ENCODE measurements around the gene NEO1.
A peak's percentile ranks its signal among the peaks of the same experiment; 100 is the strongest.

Gene NEO1

DNA sequence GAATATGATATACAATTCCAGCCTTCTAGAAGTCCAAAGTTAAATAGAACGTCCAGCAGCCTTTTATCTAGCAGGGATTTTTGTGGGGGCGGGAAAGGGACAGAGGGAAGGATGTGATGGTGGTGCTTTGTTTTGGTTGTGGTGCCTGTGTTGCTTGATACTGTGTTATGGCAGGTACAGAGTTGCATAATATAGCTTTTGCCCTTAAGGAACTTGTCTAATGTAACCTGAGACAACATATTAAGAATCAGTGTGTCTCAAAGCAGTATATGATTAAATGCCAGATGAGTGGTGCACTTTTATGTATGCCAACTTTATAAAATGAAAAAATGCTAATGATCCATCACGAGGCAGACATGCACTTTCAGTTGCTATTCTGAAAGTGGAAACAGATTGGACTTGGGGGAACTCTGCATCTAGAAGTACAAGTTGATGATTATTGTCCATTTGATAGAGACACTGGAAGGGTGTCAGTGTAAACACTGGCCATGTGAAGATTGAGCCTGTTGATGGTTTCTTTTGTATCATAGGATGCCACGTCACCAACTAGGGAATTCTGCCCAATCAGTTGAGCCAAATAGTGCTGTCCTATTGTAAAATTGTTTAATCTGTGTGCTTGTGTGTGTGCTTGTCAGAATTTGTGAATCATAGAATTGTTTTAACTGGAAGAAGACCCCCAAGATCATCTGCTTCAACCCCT, 23.0 kb downstream of the NEO1 start:
- no peaks in the 10 kb centered on the region for H3K36me3 ChIP-seq (ENCODE audit: control insufficient read depth, insufficient read depth, low read length)
- H3K9ac ChIP-seq (ENCODE audit: low read depth, low read length): no peak overlapping the region
- H3K9me3 ChIP-seq (ENCODE audit: control insufficient read depth, insufficient read depth, low read length): no peaks in the 10 kb centered on the region
- no peaks in the 10 kb centered on the region for H3K27me3 ChIP-seq (ENCODE audit: control insufficient read depth, insufficient read depth, low read length)
- H3K27ac ChIP-seq (ENCODE audit: low read depth, low read length): no peak overlapping the region
- H3K4me1 ChIP-seq (ENCODE audit: control insufficient read depth, insufficient read depth, low read length): peaks cover 13% of the 10 kb centered on the region
- no peak overlapping the region for H3K4me3 ChIP-seq (ENCODE audit: low read depth, low read length)

DNA sequence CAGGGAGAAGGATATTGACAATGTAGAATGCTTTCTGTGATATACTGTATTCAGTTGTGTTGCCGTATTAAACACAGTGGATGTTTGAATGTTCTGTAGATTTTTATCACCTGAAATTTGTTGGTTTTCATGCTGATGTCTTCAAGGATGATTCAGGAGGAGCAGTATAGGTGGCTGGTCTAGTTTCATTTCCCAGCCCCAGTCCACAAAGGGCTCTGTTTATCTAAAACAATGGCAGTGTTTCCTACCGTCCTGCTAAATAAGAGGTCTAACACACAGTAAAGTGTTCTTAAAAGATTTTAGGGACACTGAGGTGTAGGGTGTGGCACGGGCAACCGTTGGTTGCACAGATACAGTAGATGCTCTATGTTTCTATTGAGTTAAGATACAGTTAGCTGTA, 26.0 kb downstream of the NEO1 start:
- H3K36me3 ChIP-seq (ENCODE audit: control insufficient read depth, insufficient read depth, low read length): no peaks in the 10 kb centered on the region

DNA sequence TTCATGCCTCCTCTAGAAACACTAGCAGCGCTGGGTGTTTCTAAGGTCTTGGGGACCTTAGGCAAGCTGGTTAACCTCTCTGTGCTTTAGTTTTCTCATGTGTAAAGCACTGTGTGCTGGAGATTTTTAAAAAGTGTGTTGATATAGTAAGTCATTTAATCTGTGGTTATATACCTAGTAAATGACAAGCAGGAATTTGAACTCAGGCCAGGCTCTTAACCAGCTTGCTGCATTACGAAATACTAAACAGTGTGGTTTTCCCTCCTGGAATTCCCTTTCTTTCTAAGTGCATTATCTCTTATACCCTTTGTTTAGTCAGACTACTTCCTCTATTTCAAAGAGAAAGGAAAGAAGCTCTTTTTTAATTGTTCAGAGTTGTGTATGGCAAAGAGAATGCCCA, 26.5 kb downstream of the NEO1 start:
- Histone ChIP-seq H3K9ac (ENCODE audit: low read depth, low read length) (no peak overlapping the region), H3K4me1 (ENCODE audit: control insufficient read depth, insufficient read depth, low read length) (peaks cover 16% of the 10 kb centered on the region), H3K27ac (ENCODE audit: low read depth, low read length) (peak overlapping the region; percentile 21), H3K4me3 (ENCODE audit: low read depth, low read length) (no peak overlapping the region), H3K27me3 (ENCODE audit: control insufficient read depth, insufficient read depth, low read length) (no peaks in the 10 kb centered on the region), H3K36me3 (ENCODE audit: control insufficient read depth, insufficient read depth, low read length) (no peaks in the 10 kb centered on the region), H3K9me3 (ENCODE audit: control insufficient read depth, insufficient read depth, low read length) (no peaks in the 10 kb centered on the region)

More for the DNA sequence above, 26.0 kb downstream of the NEO1 start:
- Histone ChIP-seq H3K4me1 (ENCODE audit: control insufficient read depth, insufficient read depth, low read length) (peaks cover 16% of the 10 kb centered on the region), H3K27me3 (ENCODE audit: control insufficient read depth, insufficient read depth, low read length) (no peaks in the 10 kb centered on the region), H3K9me3 (ENCODE audit: control insufficient read depth, insufficient read depth, low read length) (no peaks in the 10 kb centered on the region), H3K27ac (ENCODE audit: low read depth, low read length) (no peak overlapping the region), H3K4me3 (ENCODE audit: low read depth, low read length) (no peak overlapping the region), H3K9ac (ENCODE audit: low read depth, low read length) (no peak overlapping the region)

DNA sequence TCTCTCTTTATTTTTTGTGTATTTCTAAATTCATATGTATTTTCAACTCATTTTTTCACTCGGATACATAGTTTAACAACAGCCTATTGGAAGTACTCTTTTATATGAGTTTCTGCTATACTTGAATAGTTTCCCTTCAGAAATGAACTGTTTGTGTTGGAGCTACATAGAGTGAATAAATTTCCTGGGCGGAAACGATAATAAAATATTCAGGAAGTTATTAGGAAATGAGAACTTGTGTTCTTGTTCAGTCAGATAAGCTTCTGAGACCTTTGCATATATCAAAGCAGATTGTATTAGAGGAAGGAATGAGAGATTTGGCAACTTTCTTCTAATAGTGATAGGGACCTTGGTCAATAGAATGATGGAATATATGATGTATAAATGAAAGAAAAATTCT, 27.3 kb downstream of the NEO1 start:
- Histone ChIP-seq H3K27me3 (ENCODE audit: control insufficient read depth, insufficient read depth, low read length) (no peaks in the 10 kb centered on the region), H3K4me3 (ENCODE audit: low read depth, low read length) (no peak overlapping the region), H3K4me1 (ENCODE audit: control insufficient read depth, insufficient read depth, low read length) (peaks cover 16% of the 10 kb centered on the region), H3K9me3 (ENCODE audit: control insufficient read depth, insufficient read depth, low read length) (no peaks in the 10 kb centered on the region), H3K36me3 (ENCODE audit: control insufficient read depth, insufficient read depth, low read length) (no peaks in the 10 kb centered on the region), H3K9ac (ENCODE audit: low read depth, low read length) (no peak overlapping the region), H3K27ac (ENCODE audit: low read depth, low read length) (no peak overlapping the region)

DNA sequence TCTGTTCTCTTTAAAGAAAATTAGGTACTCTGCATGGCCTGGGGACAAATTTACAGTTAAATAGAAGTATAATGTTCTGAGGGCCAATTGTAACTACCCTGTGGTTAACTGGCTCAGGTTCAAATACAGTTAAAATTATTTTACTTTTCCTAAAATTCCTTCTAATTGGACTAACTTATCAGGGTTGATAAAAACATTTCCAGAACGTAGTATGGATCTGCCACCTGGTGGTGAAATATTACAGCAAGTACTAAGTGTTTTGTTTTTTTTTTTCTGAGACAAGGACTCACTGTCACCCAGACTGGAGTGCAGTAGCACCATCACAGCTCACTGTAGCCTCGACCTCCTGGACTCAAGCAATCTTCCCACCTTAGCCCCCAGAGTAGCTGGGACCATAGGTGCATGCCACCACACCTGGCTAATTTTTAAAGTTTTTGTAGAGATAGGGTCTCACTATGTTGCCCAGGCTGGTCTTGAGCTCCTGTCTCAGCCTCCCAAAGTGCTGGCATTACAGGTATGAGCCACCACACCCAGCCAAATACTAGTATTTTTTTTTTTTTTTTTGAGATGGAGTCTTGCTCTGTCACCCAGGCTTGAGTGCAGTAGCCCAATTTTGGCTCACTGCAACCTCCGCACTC, 29.2 kb downstream of the NEO1 start:
- H3K4me1 ChIP-seq (ENCODE audit: control insufficient read depth, insufficient read depth, low read length): peaks cover 16% of the 10 kb centered on the region
- H3K27ac ChIP-seq (ENCODE audit: low read depth, low read length): no peak overlapping the region
- H3K27me3 ChIP-seq (ENCODE audit: control insufficient read depth, insufficient read depth, low read length): no peaks in the 10 kb centered on the region
- H3K4me3 ChIP-seq (ENCODE audit: low read depth, low read length): no peak overlapping the region
- no peak overlapping the region for H3K9ac ChIP-seq (ENCODE audit: low read depth, low read length)
- H3K9me3 ChIP-seq (ENCODE audit: control insufficient read depth, insufficient read depth, low read length): no peaks in the 10 kb centered on the region
- H3K36me3 ChIP-seq (ENCODE audit: control insufficient read depth, insufficient read depth, low read length): no peaks in the 10 kb centered on the region

DNA sequence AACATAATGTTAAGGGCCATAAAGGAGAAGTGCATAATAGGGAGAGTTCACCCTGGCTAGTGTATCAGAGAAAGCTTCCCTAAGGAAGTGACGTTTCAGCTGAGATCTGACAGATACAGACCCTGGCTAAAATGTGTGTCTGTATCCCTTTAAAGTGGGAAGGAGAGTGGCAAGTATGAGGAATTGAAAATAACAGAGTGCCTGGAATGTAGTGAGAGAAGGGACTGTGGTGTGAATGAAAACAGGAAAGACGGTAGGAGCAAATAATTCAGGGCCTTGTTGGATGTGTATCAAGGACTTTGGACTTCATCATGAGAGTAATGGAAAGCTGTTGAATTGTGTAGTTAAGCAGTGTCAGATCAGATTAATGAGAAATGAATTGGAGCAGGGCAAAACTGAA, 30.5 kb downstream of the NEO1 start:
- Histone ChIP-seq H3K9ac (ENCODE audit: low read depth, low read length) (no peak overlapping the region), H3K4me3 (ENCODE audit: low read depth, low read length) (no peak overlapping the region), H3K4me1 (ENCODE audit: control insufficient read depth, insufficient read depth, low read length) (peaks cover 16% of the 10 kb centered on the region), H3K9me3 (ENCODE audit: control insufficient read depth, insufficient read depth, low read length) (no peaks in the 10 kb centered on the region), H3K27ac (ENCODE audit: low read depth, low read length) (no peak overlapping the region), H3K36me3 (ENCODE audit: control insufficient read depth, insufficient read depth, low read length) (no peaks in the 10 kb centered on the region), H3K27me3 (ENCODE audit: control insufficient read depth, insufficient read depth, low read length) (no peaks in the 10 kb centered on the region)

DNA sequence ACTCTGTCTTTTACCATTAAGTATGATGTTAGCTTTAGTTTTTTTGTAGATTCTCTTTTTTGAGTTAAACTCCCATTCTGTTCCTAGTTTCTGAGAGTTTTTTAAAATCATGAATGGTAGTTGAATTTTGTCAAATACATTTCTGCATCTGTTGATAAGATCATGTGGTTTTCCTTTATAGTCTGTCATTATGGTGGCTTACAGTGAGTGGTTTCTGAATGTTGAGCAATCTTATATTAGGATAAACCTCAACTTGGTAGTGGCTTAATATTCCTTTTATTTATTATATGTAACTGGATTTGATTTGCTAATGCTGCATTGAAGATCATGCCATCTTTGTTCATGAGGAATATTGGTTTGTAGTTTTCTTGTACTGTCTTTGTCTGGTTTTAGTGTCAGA, 34.8 kb downstream of the NEO1 start:
- no peaks in the 10 kb centered on the region for H3K36me3 ChIP-seq (ENCODE audit: control insufficient read depth, insufficient read depth, low read length)
- no peaks in the 10 kb centered on the region for H3K4me1 ChIP-seq (ENCODE audit: control insufficient read depth, insufficient read depth, low read length)
- H3K4me3 ChIP-seq (ENCODE audit: low read depth, low read length): no peak overlapping the region
- H3K9me3 ChIP-seq (ENCODE audit: control insufficient read depth, insufficient read depth, low read length): no peaks in the 10 kb centered on the region
- H3K27me3 ChIP-seq (ENCODE audit: control insufficient read depth, insufficient read depth, low read length): no peaks in the 10 kb centered on the region
- no peak overlapping the region for H3K27ac ChIP-seq (ENCODE audit: low read depth, low read length)
- no peak overlapping the region for H3K9ac ChIP-seq (ENCODE audit: low read depth, low read length)

DNA sequence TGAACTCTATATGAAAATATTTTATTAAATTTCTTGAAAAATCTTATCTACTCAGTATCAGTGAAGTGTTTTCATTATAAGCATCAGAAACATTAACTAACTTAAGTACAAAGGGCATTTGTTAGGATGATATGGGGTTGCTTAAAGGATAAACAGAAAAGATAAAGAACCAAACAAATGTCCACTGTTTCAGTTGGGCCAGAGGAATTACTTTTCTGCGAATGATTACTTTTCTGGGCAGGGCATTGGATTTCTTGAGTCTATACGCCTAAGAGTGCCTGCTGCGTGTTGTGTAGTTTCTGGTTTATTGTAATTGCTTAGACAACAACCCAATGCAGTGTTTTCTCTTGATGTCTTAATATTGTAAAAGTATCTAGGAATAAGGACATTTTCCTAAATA, 52.8 kb downstream of the NEO1 start:
- Histone ChIP-seq H3K27ac (ENCODE audit: low read depth, low read length) (no peak overlapping the region), H3K4me3 (ENCODE audit: low read depth, low read length) (no peak overlapping the region), H3K36me3 (ENCODE audit: control insufficient read depth, insufficient read depth, low read length) (no peaks in the 10 kb centered on the region), H3K9me3 (ENCODE audit: control insufficient read depth, insufficient read depth, low read length) (no peaks in the 10 kb centered on the region), H3K27me3 (ENCODE audit: control insufficient read depth, insufficient read depth, low read length) (no peaks in the 10 kb centered on the region), H3K9ac (ENCODE audit: low read depth, low read length) (no peak overlapping the region), H3K4me1 (ENCODE audit: control insufficient read depth, insufficient read depth, low read length) (peaks cover 5% of the 10 kb centered on the region)

DNA sequence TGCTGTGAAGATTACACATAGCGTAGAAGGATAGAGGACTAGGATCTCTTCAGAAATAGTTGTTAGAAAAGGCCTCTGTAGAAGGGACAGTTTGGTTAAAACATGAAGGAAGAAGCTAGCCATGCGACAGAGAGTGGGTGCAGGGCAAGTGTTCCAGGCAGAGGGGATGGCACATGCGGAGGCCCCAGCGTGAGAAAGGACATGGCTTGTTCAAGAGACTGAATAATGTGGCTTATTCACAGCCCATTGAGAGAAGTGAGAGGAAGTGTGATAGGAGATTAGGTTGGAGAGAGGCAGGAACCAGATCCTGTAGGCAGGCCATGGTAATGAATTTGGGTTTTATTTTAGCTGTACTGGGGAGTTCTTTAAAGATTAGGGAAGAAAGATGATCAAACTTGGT, 56.4 kb downstream of the NEO1 start:
- Histone ChIP-seq H3K4me3 (ENCODE audit: low read depth, low read length) (no peak overlapping the region), H3K4me1 (ENCODE audit: control insufficient read depth, insufficient read depth, low read length) (peaks cover 5% of the 10 kb centered on the region), H3K36me3 (ENCODE audit: control insufficient read depth, insufficient read depth, low read length) (no peaks in the 10 kb centered on the region), H3K27me3 (ENCODE audit: control insufficient read depth, insufficient read depth, low read length) (no peaks in the 10 kb centered on the region), H3K27ac (ENCODE audit: low read depth, low read length) (no peak overlapping the region), H3K9me3 (ENCODE audit: control insufficient read depth, insufficient read depth, low read length) (no peaks in the 10 kb centered on the region), H3K9ac (ENCODE audit: low read depth, low read length) (no peak overlapping the region)

DNA sequence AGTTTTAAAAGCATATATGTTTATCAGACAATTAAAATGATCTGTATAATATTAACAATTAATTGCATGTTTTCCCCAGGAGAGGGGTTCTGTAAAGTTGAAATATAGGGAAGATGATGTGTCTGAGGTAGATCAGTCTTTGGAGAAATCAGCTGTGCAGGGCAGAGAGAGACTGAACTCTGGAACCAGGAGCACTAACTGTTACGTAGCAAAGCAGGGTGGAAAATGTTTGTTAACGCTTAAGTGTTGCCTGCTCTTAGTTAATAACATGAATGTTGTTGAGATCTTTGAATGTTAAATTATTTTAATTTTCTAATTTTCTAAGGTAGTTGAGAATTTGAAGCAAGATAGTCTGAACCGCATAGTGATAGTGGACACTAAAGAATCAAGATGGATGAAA, 57.5 kb downstream of the NEO1 start:
- Histone ChIP-seq H3K4me3 (ENCODE audit: low read depth, low read length) (no peak overlapping the region), H3K27ac (ENCODE audit: low read depth, low read length) (no peak overlapping the region), H3K27me3 (ENCODE audit: control insufficient read depth, insufficient read depth, low read length) (no peaks in the 10 kb centered on the region), H3K9me3 (ENCODE audit: control insufficient read depth, insufficient read depth, low read length) (no peaks in the 10 kb centered on the region), H3K9ac (ENCODE audit: low read depth, low read length) (no peak overlapping the region), H3K36me3 (ENCODE audit: control insufficient read depth, insufficient read depth, low read length) (no peaks in the 10 kb centered on the region), H3K4me1 (ENCODE audit: control insufficient read depth, insufficient read depth, low read length) (peaks cover 12% of the 10 kb centered on the region)

DNA sequence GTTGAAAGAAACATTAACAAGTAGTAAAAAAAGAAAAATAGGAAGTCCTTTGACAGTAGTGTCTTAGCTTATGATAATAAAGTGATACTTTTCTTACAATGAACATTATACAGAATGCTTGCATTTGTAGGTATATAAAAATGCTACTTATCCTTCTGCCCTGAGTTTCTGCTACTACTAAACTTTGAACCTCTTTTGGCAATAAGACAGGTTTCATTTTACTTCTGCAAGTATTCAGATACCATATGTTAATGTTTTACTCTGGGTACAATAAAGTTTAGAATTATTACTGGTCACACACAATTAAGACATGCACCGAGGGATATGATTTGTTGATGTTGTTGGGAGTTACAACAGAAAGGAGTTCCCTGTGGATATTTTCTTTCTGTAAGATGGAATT, 57.9 kb downstream of the NEO1 start:
- H3K9ac ChIP-seq (ENCODE audit: low read depth, low read length): no peak overlapping the region
- peaks cover 12% of the 10 kb centered on the region for H3K4me1 ChIP-seq (ENCODE audit: control insufficient read depth, insufficient read depth, low read length)
- H3K36me3 ChIP-seq (ENCODE audit: control insufficient read depth, insufficient read depth, low read length): no peaks in the 10 kb centered on the region

More for the DNA sequence above, 57.9 kb downstream of the NEO1 start:
- H3K9me3 ChIP-seq (ENCODE audit: control insufficient read depth, insufficient read depth, low read length): no peaks in the 10 kb centered on the region
- no peaks in the 10 kb centered on the region for H3K27me3 ChIP-seq (ENCODE audit: control insufficient read depth, insufficient read depth, low read length)
- no peak overlapping the region for H3K4me3 ChIP-seq (ENCODE audit: low read depth, low read length)
- no peak overlapping the region for H3K27ac ChIP-seq (ENCODE audit: low read depth, low read length)
